NOMO-1 (cell line): ENCODE measurements around the gene ARL17A.
"Not testable (repeated sequence)": the region's sequence is repeated elsewhere in the genome, so short reads cannot be mapped to it uniquely, and the experiment has no call there.

Experiments used
- DNase-seq, 2 experiments: peaks; one replicate each; lab custom pipeline; 2025; ENCODE audit not compliant: unreplicated experiment in 2 of 2; lab: John Stamatoyannopoulos, UW

ARL17A gene

DNA sequence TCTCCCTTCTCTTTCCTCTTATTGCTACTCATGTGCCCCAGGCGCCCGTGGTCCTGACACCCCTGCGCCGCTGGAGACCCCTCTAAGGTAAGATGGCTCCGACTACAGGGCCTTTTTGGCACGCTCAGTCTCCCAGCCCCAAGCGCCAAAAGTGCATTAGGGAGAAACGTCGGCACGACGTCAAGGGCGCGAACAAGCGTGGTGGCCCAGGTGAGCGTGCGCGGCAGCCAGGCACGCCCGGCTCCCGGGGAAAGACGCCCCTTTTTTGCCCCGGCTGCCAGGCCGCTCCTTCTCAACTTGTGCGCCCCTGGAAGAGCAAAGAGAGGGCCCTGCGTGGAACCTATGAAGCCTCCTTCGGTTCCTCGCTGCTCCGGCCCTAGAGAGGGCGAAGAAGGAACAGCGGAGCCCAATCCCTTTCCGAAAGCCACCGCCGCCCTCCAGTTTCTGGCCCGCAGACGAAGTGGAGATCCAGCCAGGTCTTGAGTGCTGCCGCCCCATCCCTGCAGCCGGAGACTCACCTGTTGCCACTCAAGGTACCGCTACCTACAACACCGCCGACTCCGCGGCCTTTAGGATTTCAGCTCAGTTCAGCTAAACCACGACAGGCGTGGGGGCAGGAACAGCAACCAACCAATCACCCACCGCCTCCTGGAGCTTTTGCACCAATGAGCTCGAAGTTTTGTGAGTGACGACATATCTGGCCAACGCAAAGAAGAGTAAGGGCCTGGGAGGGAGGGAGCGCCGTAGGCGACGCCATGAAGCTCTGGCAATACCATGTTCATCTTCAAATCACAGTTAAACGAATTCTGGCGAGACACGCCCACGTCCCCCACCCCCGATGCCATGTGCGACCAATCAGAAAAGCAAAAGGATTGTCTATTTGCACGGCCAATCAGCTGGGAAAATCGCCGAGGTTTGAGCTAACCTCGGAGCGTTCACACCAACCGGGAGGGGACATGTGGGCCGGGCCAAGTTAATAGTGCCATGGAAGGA, at the start of gene ARL17A:
TSS of gene ARL17A (minus strand) at position 609 of the 993 bp plus-strand sequence. CDS start 3,369 bp downstream, outside the sequence.
- DNase-seq = not testable (repeated sequence)

GRCh38 chr17:46628753-46629436, 49.4 kb upstream of the ARL17A start:
- DNase-seq = not testable (repeated sequence)

DNA sequence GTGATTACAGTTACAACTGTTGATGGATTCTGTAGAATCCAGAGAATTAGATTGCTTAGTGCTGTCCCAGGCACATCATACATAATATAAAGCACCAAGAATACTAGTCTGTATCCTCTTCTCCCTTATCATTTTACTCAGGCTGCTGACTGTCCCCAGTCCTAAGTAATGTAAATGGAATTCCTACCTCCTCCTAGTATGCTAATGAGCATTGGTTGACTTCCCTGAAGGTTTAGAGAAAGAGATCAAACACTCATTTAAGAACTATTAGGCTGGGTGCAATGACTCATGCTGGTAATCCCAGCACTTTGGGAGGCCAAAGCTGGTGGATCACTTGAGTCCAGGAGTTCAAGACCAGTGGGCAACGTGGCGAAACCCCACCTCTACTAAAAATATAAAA, 48.0 kb upstream of the ARL17A start:
- DNase-seq = not testable (repeated sequence)

- DNase-seq = not testable (repeated sequence)
Observed at GRCh38 chr17:46624726-46625125, 45.2 kb upstream of the ARL17A start.

- not testable (repeated sequence) for DNase-seq
Observed at GRCh38 chr17:46623790-46624189, 44.3 kb upstream of the ARL17A start.

GRCh38 chr17:46618975-46619374, 39.5 kb upstream of the ARL17A start:
- DNase-seq = not testable (repeated sequence)

GRCh38 chr17:46617121-46617520, 37.6 kb upstream of the ARL17A start:
- DNase-seq = not testable (repeated sequence)

GRCh38 chr17:46613876-46614275, 34.4 kb upstream of the ARL17A start:
- not testable (repeated sequence) for DNase-seq

GRCh38 chr17:46611304-46611703, 31.8 kb upstream of the ARL17A start:
- DNase-seq = not testable (repeated sequence)

- not testable (repeated sequence) for DNase-seq
Observed at GRCh38 chr17:46603125-46603524, 23.6 kb upstream of the ARL17A start.

GRCh38 chr17:46600767-46601166, 21.3 kb upstream of the ARL17A start:
- DNase-seq = not testable (repeated sequence)

DNA sequence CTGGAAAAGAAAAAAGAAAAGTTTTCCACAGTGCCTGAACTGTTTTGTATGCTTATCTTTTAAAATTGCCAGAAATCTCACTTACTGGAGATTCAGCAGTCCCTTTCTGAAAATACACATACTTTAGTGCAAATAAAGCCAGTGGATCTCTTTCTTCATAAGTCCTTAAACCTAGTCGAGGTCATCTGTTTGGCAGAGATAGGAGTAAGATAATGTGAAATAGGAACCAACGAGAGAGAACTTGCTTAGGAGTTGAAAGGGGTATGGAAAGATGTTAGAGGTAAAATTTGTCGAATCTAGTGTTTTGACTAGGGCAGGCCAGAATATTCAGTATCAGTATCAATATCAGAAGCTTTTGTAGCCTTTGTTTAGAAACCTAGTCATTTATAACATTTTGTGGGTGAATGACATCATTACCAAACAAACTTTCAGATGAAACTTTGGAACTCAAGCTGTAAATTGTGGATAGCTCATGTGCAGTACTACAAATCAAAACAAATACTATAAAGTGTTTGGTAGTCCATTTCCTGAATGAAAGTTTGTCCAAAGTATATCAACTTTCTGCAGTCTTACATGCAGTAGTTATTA, 18.9 kb upstream of the ARL17A start:
- not testable (repeated sequence) for DNase-seq

DNA sequence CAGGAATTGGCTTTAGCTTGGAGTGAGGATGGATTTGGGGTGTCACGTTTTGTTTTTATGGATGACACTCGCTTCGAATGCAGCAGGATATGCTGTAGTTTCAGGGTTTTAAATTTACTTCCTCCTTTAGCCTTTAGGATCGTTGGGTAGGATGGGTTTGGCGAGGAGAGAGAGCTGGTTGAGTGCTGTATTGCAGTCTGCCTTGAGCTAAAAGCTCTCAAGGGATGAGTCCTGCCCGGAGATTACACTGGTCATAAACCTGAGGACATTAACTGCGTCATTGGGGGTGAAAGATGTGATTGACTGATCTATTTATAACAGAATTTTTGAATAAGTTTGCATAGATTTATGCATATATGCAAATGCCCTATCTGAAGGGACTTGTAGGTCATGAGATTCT, 11.8 kb upstream of the ARL17A start:
- DNase-seq = not testable (repeated sequence)

DNA sequence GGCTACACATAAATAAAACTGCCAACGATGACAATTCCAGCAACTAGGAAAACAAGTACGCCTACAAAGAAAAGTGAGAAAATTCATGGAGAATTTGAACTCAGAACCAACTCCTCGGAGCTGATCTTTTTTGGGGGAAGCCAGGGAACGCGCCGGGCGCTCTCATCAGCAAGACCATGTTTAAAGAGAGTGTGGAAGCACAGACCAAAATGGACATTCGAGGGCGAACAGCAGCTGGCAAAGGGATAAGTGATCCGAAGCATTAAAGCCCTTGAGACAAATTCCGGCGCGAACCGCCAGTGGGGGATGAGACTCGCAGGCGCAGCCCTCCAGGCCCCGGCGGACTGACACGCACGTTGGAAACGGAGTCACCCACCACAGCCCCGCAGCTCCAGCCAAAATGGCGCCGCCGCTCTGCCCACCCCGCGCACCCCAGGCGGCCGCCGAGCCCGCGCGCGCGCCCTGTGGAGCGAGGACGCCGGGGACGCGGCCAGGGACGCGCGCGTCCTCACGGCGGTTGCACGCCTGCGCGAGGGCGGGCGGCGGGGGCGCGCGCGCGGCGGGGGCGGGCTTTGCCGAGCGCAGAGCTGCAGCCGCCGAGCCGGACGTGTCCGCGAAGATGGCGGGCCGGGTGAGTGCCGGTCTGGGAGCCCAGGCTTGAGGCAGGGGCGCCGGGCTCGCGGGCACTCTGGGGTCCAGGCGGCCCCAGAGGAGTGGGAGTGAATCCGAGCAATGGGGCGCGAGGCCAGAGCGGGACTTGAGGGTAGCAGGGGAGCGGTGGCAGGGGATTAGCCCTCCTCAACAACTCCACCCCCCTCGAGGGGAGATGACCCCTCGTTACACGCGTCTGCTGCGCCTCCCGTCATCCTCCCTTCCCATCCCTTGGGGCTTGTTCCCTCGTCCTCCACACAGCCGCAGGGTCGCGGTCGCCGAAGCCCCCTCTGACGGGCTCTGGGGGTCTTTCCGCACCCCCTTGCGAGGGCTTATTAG, 11.0 kb upstream of the ARL17A start, which contains the start of gene NSF:
TSS of gene NSF (plus strand) at position 513 of the 990 bp plus-strand sequence. CDS start at position 620, 107 bp downstream.
- not testable (repeated sequence) for DNase-seq

GRCh38 chr17:46585444-46585843, 6.0 kb upstream of the ARL17A start:
- not testable (repeated sequence) for DNase-seq

- DNase-seq = not testable (repeated sequence)
Observed at GRCh38 chr17:46580082-46580481, 591 bp upstream of the ARL17A start.

GRCh38 chr17:46571796-46572195, 7.7 kb downstream of the ARL17A start:
- DNase-seq = not testable (repeated sequence)

DNA sequence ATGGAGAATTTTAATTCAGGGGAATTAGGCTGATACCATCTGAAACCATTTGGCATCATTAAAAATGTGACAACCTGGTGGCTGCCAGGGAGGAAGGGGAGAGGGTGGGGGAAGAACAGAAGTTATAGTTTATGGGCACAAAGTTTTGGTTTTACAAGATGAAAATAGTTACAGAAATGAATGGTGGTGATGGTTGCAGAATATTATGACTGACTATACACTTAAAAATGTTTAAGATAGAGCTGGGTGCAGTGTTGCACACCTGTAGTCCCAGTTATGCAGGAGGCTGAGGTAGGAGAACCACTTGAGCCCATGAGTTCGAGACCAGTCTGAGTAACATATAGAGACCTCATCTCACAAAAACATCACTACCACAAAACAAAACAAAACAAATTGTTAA, 12.5 kb downstream of the ARL17A start:
- not testable (repeated sequence) for DNase-seq

- not testable (repeated sequence) for DNase-seq
Observed at GRCh38 chr17:46566284-46566683, 13.2 kb downstream of the ARL17A start.

DNA sequence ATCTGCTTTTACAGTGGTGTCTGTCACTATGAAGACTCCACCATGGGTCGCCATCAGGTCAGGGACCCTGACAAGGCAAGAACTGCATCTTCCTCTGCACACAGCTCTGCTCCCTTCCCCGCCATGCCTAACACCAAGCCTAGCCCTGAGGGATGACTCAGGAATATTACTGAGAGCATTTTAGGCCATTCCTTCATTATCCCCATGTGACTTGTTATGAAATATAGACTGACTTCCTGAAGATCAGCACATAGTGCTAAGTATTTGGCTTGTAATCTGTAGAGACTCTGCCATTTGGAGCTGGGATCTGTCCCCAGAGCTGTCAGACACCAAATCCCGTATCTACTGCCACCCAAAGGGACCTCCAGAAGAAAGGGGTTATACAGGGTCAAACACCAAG, 19.4 kb downstream of the ARL17A start:
- DNase-seq = not testable (repeated sequence)
